Body of pancreas (tissue), 4 donors: ENCODE measurements around the gene FHAD1.

Source experiments
- CTCF ChIP-seq, 7 experiments: fragments of 450-650 bp in 4 of 7; fragments of 200-600 bp in 3 of 7; sonication (generic) in 3 of 7; IDR thresholded peaks; one replicate each; pipeline ENCODE4 v1.5.1; 2016 to 2019; ENCODE audit warnings: antibody characterized with exemption in 7 of 7
- POLR2A ChIP-seq, 3 donors: fragments of 450-650 bp; IDR thresholded peaks; one replicate each; pipeline ENCODE4 v1.6.1; 2016; ENCODE audit warnings: antibody characterized with exemption in 3 of 3, mild to moderate bottlenecking in 2 of 3

- TF ChIP-seq CTCF (IDR thresholded peaks at IDR 0.05) (no peak), POLR2A (IDR thresholded peaks at IDR 0.05) (no peak)
Measured at GRCh38 chr1:15272782-15273127, 25.7 kb downstream of the FHAD1 start.
